GM21825 (cell line): ENCODE results near the gene JAKMIP1.
"Not testable (repeated sequence)": the region's sequence is repeated elsewhere in the genome, so short reads cannot be mapped to it uniquely, and the experiment has no call there.

Experiments
- ATAC-seq: cut with Tn5 transposase; IDR thresholded peaks from one replicate; pipeline ENCODE4 v1.9.1; 2021; ENCODE audit warnings: mild to moderate bottlenecking, moderate library complexity; ENCODE audit not compliant: unreplicated experiment

The JAKMIP1 gene

GRCh38 chr4:6021831-6022606 lies 178.3 kb downstream of the JAKMIP1 start:
- no peak for ATAC-seq

- ATAC-seq, result no peak
Observed at GRCh38 chr4:6020613-6021012, 179.7 kb downstream of the JAKMIP1 start.

DNA sequence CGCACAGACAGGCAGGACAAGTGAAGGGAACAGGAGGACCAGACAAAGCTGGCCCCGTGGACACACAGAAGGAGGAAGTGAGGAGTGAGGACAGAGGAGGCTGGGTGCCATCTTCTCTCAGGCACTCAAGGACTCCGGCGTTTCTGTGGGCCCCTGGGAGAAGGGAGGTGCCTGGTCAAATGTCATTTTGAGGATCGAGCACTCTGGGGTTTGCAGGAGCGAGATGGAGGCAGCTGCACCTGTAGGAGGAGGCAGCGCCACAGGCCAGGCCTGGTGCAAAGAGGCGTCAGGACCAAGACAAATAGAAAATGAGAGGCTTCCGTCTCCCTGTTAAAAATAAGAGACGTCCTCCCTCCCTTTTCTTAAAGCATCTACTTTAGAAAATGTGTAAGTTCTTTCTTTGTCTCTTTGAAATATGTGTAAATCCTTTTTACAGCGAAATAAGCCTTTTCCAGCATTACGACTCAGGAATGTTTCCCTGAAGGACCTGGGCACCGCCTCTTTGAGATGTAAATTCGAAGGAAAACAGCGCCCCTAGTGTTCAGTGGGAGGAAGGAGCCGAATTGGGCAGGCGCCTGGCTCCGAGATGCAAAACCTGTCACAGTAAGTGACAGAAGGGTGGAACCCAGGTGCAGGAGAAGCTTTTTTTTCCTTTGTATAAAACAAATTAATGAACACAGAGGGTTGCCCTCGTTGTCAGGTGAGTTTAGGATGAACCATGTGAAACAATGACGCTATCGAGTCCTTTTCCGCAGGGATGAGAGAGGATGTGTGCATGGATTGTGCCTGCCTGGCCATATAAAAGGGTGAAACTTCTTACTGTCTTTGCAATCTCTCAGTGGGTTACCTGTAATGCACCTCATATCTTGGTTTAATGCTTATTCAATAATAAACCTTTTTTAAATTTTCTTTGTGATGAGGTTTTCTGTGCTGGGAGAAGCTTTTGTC lies 180.8 kb downstream of the JAKMIP1 start:
- ATAC-seq, result no peak

DNA sequence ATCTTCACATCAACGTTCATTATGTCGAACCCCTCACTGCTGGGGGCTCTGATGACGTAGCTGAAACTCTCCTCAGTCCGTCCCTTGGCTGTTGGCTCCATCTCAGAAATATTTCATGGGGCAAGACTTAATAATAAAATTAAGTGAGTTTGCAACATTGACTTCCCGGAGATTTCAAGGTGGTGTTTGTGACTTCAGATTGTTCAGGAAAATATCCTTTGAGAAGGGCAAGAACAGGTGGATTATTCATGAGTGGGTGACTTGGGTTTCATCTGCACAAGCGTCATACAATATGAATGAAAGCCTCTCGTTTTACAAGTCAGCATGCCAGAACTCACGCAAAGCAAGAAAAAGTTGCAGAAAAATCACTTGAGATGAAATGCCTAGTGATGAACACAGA lies 182.0 kb downstream of the JAKMIP1 start, which contains the start of gene C4orf50:
Gene C4orf50, minus strand, starts transcription at position 101 of the 400 bp plus-strand sequence.
- no peak for ATAC-seq

- ATAC-seq, result no peak
Observed at GRCh38 chr4:6017800-6018199, 182.5 kb downstream of the JAKMIP1 start.

DNA sequence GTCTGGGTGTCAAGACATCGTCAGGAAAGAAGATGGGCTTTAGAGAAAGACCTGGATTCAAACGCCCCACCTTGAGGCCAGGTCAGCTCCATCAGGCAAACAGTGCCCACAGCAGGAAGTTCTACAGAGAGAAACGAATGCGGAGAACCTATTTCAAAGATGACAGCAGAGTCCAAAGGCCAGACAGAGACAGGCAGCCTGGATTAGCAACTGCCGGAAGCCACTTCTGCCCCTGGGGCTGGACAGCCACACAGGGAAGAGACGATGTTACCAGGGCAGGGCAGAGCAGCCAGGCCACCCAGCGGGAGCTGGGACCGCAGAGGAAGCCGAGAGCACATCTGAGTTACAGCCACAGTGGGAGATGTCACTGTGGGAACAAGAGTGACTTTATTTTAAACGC lies 183.3 kb downstream of the JAKMIP1 start:
- no peak for ATAC-seq

DNA sequence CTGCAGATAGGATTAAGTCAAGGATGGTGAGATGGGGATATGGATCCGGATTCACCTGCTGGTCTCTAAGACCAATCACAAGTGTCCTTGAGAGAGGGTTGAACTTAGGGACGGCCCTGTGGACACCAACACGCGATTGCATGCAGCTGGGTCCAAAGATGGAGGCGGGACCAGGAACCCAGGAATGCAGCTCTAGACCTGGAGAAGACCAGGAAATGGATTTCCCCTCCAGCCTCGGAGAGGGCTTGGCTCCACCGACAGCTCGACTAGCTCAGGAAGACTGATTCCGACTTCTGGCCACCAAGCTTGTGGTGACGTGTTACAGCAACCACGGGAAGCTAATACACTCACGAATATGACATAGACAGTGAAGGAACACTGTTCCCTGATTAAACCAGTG lies 186.8 kb downstream of the JAKMIP1 start:
- no peak for ATAC-seq

DNA sequence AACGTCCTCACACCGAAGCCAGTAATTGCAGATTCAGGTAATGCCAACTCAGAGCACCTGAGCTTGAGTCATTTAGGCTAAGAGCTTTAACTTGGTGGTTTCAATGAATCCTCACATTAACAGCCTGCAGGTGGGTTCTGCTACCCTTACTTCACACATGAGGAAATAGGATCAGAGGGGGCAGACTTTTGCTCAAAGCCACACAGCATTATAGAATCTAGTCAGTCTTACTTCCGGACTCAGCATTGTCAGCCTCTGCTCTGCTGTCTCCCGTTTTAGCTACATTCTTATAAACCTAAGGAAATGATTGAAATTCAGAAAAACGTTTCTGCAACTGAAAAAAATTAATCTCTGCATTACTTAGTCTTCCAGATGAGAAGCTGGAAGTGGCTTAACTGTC lies 188.1 kb downstream of the JAKMIP1 start:
- no peak for ATAC-seq

DNA sequence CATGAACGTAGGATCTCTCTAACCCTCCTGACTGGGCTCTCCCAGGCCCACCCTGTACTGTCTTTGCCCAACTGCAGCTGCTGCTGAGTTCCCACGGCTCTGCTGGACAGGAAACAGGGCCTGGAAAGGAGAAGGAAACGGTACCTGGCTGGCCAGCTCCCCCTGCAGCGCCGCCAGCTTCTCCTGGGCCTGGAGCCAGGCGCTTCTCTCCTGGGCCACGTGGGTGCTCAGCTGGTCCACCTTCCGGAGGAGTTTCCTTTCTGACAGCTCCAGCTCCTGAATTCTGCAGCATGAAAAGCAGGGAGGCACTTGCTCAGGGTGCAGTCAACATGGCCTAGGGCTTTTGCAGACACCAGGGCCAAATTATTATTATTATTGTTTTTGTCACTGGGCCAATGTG lies 188.7 kb downstream of the JAKMIP1 start:
- ATAC-seq, result no peak

GRCh38 chr4:6011271-6011671 lies 189.1 kb downstream of the JAKMIP1 start:
- no peak for ATAC-seq

GRCh38 chr4:6010789-6011188 lies 189.6 kb downstream of the JAKMIP1 start:
- no peak for ATAC-seq

DNA sequence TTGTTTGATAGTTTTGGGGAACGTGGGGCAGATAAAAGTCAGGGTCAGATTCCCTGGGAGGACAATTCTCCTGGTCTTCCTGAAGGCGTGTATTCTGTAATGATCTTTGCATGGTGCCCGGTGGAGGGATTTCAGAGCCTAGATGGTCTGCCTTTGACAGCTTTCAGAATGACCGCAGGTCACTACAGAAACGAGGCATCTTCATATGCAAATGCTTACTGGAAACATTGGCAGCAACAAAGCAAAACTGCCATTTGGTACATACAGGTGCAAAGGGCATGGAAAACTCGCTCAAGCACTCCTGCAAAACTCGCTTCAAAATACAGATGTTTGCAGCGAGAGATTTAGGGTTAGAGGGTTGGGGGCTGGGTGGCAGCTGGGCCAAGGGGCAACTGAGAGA lies 190.9 kb downstream of the JAKMIP1 start:
- no peak for ATAC-seq

GRCh38 chr4:6008766-6009385 lies 191.5 kb downstream of the JAKMIP1 start:
- ATAC-seq, result no peak

GRCh38 chr4:6008092-6008551 lies 192.2 kb downstream of the JAKMIP1 start:
- no peak for ATAC-seq

DNA sequence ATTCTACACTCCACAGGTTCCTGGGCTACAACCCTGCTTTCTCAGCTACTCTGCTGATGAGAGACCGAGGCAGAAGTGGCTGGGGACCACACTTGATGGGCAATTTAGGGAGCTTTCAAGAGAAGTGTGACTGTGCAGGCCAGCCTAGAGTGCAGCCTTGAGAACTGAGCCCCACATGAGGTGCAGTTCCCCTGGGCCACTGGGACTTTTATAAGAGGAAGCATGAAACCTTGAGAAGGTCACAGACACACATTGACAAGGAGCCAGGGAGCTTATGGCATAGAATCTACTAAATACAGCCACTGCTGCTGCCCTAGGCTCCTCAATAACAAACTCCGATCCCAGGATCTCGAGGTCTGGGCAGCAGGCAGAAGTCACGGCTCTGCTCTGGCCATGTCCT lies 195.2 kb downstream of the JAKMIP1 start:
- ATAC-seq, result no peak

DNA sequence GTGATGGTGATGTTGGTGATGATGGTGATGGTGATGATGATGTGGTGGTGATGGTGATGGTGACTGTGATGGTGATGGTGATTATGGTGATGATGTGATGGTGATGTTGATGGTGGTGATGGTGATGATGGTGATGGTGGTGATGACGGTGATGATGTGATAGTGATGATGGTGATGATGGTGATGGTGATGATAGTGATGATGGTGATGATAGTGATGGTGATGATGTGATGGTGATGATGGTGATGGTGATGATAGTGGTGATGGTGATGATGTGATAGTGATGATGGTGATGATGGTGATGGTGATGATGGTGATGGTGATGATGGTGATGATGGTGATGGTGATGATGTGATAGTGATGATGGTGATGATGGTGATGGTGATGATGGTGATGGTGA lies 196.9 kb downstream of the JAKMIP1 start:
- not testable (repeated sequence) for ATAC-seq

GRCh38 chr4:6002926-6003325 lies 197.4 kb downstream of the JAKMIP1 start:
- no peak for ATAC-seq

GRCh38 chr4:6002492-6002833 lies 197.9 kb downstream of the JAKMIP1 start:
- no peak for ATAC-seq

GRCh38 chr4:6001680-6002491 lies 198.5 kb downstream of the JAKMIP1 start:
- no peak for ATAC-seq

DNA sequence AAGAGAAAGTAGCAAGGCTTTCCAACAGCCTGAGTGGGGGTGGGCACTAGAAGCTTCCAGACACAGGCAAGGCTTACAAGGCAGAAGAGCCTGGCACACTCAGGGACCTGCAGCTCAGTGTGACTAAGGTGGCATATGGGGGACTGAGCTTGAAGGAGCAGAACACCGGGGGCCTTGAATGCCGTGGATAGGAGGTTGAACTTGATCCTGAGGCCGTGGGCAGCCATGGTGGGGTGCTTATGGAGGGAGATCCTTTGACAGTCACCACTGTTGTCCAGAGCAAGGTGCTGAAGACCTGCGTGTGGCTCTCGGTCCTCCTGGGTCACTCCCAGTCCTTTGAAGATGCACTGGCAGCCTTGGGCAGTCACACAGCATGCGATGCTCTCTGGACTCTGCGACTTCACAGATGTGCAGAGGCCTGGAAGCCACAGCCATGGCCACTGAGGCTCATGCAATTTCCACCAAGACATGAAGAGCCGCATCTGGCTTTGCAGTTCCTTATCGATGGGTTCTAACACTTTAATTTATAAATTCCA lies 200.5 kb downstream of the JAKMIP1 start:
- no peak for ATAC-seq
